CD4-positive, alpha-beta memory T cell (primary cell): ENCODE results near the gene RGP1. TPM values are rescaled to one million over a fixed set of nuclear protein-coding genes. Genes with fewer than 3 reads are reported as not detected.

ENCODE experiments used
- CTCF ChIA-PET: fragments of 350-600 bp; sonication (Branson Sonifier 250); formaldehyde crosslinking; loops from one replicate; lab custom pipeline; 2021; ENCODE audit warnings: inconsistent platforms; ENCODE audit not compliant: partially characterized antibody; lab: Charles Lee
- POLR2A ChIA-PET: fragments of 350-600 bp; sonication (Branson Sonifier 250); formaldehyde crosslinking; loops from one replicate; lab custom pipeline; 2021; ENCODE audit not compliant: partially characterized antibody; lab: Charles Lee
- DNase-seq, 5 donors: peaks; one replicate each; pipeline versions ENCODE4 v3.0.0 to v3.0.0-alpha.2; 2020 to 2022; ENCODE audit warnings: mixed read lengths in 1 of 5
- H3K27ac ChIP-seq: one replicate; pipeline ENCODE4 v1.7.0; 2013; ENCODE audit warnings: low read depth, low read length
- H3K27me3 ChIP-seq: 2 replicates; pipeline ENCODE4 v1.7.0; 2013; ENCODE audit warnings: mild to moderate bottlenecking, low read length, moderate library complexity; ENCODE audit not compliant: insufficient read depth
- H3K36me3 ChIP-seq: 2 replicates; pipeline ENCODE4 v1.7.0; 2013; ENCODE audit warnings: mild to moderate bottlenecking, low read length, moderate library complexity; ENCODE audit not compliant: insufficient read depth
- H3K4me1 ChIP-seq: 2 replicates; pipeline ENCODE4 v1.7.0; 2013; ENCODE audit warnings: mild to moderate bottlenecking, low read length, moderate library complexity; ENCODE audit not compliant: insufficient read depth
- H3K4me3 ChIP-seq, 2 donors: one replicate each; pipeline ENCODE4 v1.7.0; 2013; ENCODE audit warnings: low read length in 2 of 2, mild to moderate bottlenecking in 1 of 2
- H3K9me3 ChIP-seq, 2 donors: one replicate each; pipeline ENCODE4 v1.7.0; 2013; ENCODE audit warnings: low read length in 2 of 2, control low read depth in 1 of 2; ENCODE audit not compliant: control insufficient read depth in 1 of 2
- H3K27ac Mint-ChIP-seq, 7 donors: one replicate each; pipeline ENCODE4 v1.8.0; 2020 to 2021; ENCODE audit warnings: mixed read lengths in 7 of 7, mild to moderate bottlenecking in 6 of 7, inconsistent platforms in 3 of 7, moderate library complexity in 3 of 7
- H3K27me3 Mint-ChIP-seq, 2 donors: one replicate each; pipeline ENCODE4 v1.8.0; 2020 to 2021; ENCODE audit warnings: mixed read lengths in 2 of 2
- H3K36me3 Mint-ChIP-seq, 2 donors: one replicate each; pipeline ENCODE4 v1.8.0; 2020 to 2021; ENCODE audit warnings: mixed read lengths in 2 of 2, inconsistent platforms in 1 of 2, mild to moderate bottlenecking in 1 of 2
- H3K4me1 Mint-ChIP-seq, 4 donors: one replicate each; pipeline ENCODE4 v1.8.0; 2020 to 2021; ENCODE audit warnings: mixed read lengths in 4 of 4, mild to moderate bottlenecking in 1 of 4
- H3K4me3 Mint-ChIP-seq, 8 donors: one replicate each; pipeline ENCODE4 v1.8.0; 2020 to 2021; ENCODE audit warnings: mixed read lengths in 8 of 8, mild to moderate bottlenecking in 7 of 8, moderate library complexity in 6 of 8, inconsistent platforms in 3 of 8
- H3K9me3 Mint-ChIP-seq, 8 donors: one replicate each; pipeline ENCODE4 v1.8.0; 2020 to 2021; ENCODE audit warnings: mixed read lengths in 8 of 8, mild to moderate bottlenecking in 5 of 8, inconsistent platforms in 3 of 8, moderate library complexity in 1 of 8
- intact Hi-C: fragments of 100-400 bp; cut with micrococcal nuclease; formaldehyde crosslinking; loops from one replicate; pipeline ENCODE4 v1.15.1; 2023
- polyA plus RNA-seq, 2 donors: library from polyadenylated mRNA; unstranded; fragments of 300-500 nt; fragmentation: Illumina TruSeq; gene quantifications; one replicate each; pipeline ENCODE4 v1.2.3, GENCODE V29; 2021
- total RNA-seq, 2 experiments: library from RNA; stranded (reverse); gene quantifications; one replicate each; pipeline ENCODE4 v1.2.3, GENCODE V29; 2021

The RGP1 gene
- total and polyA plus RNA-seq, 4 experiments from 2014 or later: 6.1 to 33.8 (median 20.9) TPM

- no peaks in the 10 kb centered on the region for H3K9me3 ChIP-seq
- no peaks in the 10 kb centered on the region for H3K27me3 ChIP-seq
- ChIA-PET CTCF (interaction anchor here (1.3 to 1.9 kb wide), 3 partner anchors 13 to 19 kb away, joined by 3 to 12 read pairs (median 5); no protein-coding TSS in a partner anchor), POLR2A (no interaction called here)
- no peaks in the 10 kb centered on the region for H3K27me3 Mint-ChIP-seq
- peaks cover 3% of the 10 kb centered on the region for H3K4me1 ChIP-seq
- peaks cover 0 to 3% of the 10 kb centered on the region in 2 donors for H3K36me3 Mint-ChIP-seq
- no peak overlapping the region for H3K4me3 Mint-ChIP-seq
- no peak overlapping the region for H3K27ac Mint-ChIP-seq
- no peak for DNase-seq
- intact Hi-C loops: no loop called here
- no peaks in the 10 kb centered on the region for H3K9me3 Mint-ChIP-seq
- H3K27ac ChIP-seq: no peak overlapping the region
- H3K36me3 ChIP-seq: no peaks in the 10 kb centered on the region
- peaks cover 2 to 11% (median 6%) of the 10 kb centered on the region in 4 donors for H3K4me1 Mint-ChIP-seq
- H3K4me3 ChIP-seq: no peak overlapping the region
Measured at GRCh38 chr9:35769763-35770162, 20.7 kb downstream of the RGP1 start.

- Mint-ChIP-seq H3K27me3 (no peaks in the 10 kb centered on the region), H3K9me3 (no peaks in the 10 kb centered on the region), H3K27ac (no peak overlapping the region), H3K4me3 (no peak overlapping the region), H3K4me1 (peaks cover 1 to 14% (median 6%) of the 10 kb centered on the region in 4 donors), H3K36me3 (peaks cover 0 to 2% of the 10 kb centered on the region in 2 donors)
- Histone ChIP-seq H3K27me3 (no peaks in the 10 kb centered on the region), H3K4me1 (peaks cover 3% of the 10 kb centered on the region), H3K27ac (no peak overlapping the region), H3K9me3 (no peaks in the 10 kb centered on the region), H3K36me3 (no peaks in the 10 kb centered on the region), H3K4me3 (no peak overlapping the region)
- POLR2A ChIA-PET: interaction anchor here (0.8 kb wide), 1 partner anchor 39 kb away, joined by 3 read pairs; the partner anchor contains the start of gene TLN1
- CTCF ChIA-PET: interaction anchor here (0.7 to 3.8 kb wide), 4 partner anchors 15 to 56 kb away, joined by 3 to 25 read pairs (median 4); no protein-coding TSS in a partner anchor
- DNase-seq: no peak
- intact Hi-C loops: no loop called here
Measured at GRCh38 chr9:35771075-35771433, 22.0 kb downstream of the RGP1 start.

GRCh38 chr9:35771534-35771933 lies 22.4 kb downstream of the RGP1 start:
- Mint-ChIP-seq H3K27me3 (no peaks in the 10 kb centered on the region), H3K36me3 (peaks cover 0 to 2% of the 10 kb centered on the region in 2 donors), H3K4me3 (no peak overlapping the region), H3K4me1 (peaks cover 0 to 10% (median 6%) of the 10 kb centered on the region in 4 donors), H3K27ac (no peak overlapping the region), H3K9me3 (no peaks in the 10 kb centered on the region)
- H3K4me1 ChIP-seq: peaks cover 3% of the 10 kb centered on the region
- no peak for DNase-seq
- intact Hi-C loops: no loop called here
- no peaks in the 10 kb centered on the region for H3K9me3 ChIP-seq
- H3K27me3 ChIP-seq: no peaks in the 10 kb centered on the region
- ChIA-PET POLR2A (interaction anchor here (0.8 kb wide), 1 partner anchor 40 kb away, joined by 3 read pairs; the partner anchor contains the start of gene TLN1), CTCF (interaction anchor here (0.7 to 3.8 kb wide), 5 partner anchors 15 to 132 kb away, joined by 3 to 25 read pairs (median 3); no protein-coding TSS in a partner anchor)
- H3K4me3 ChIP-seq: no peak overlapping the region
- no peak overlapping the region for H3K27ac ChIP-seq
- H3K36me3 ChIP-seq: no peaks in the 10 kb centered on the region

GRCh38 chr9:35771943-35772342 lies 22.9 kb downstream of the RGP1 start:
- Mint-ChIP-seq H3K9me3 (no peaks in the 10 kb centered on the region), H3K27me3 (no peaks in the 10 kb centered on the region), H3K4me1 (peaks cover 0 to 10% (median 6%) of the 10 kb centered on the region in 4 donors), H3K27ac (no peak overlapping the region), H3K36me3 (peaks cover 0 to 2% of the 10 kb centered on the region in 2 donors), H3K4me3 (no peak overlapping the region)
- intact Hi-C loops: no loop called here
- CTCF ChIA-PET: interaction anchor here (0.9 to 3.8 kb wide), 6 partner anchors 15 to 131 kb away, joined by 3 to 25 read pairs (median 3); partner anchors contain the start of gene ARHGEF39
- no peak for DNase-seq
- H3K4me1 ChIP-seq: peaks cover 3% of the 10 kb centered on the region
- no peaks in the 10 kb centered on the region for H3K27me3 ChIP-seq
- POLR2A ChIA-PET: no interaction called here
- H3K27ac ChIP-seq: no peak overlapping the region
- no peak overlapping the region for H3K4me3 ChIP-seq
- no peaks in the 10 kb centered on the region for H3K9me3 ChIP-seq
- H3K36me3 ChIP-seq: no peaks in the 10 kb centered on the region

GRCh38 chr9:35774907-35775635 lies 26.0 kb downstream of the RGP1 start:
- DNase-seq: no peak
- intact Hi-C loops: no loop called here
- no peaks in the 10 kb centered on the region for H3K9me3 Mint-ChIP-seq
- Histone ChIP-seq H3K36me3 (no peaks in the 10 kb centered on the region), H3K4me3 (no peak overlapping the region), H3K27me3 (no peaks in the 10 kb centered on the region), H3K27ac (no peak overlapping the region), H3K9me3 (no peaks in the 10 kb centered on the region), H3K4me1 (peaks cover 3% of the 10 kb centered on the region)
- peak overlapping the region in 3 of 7 donors; percentile 62 to 72 (median 69) for H3K27ac Mint-ChIP-seq
- H3K36me3 Mint-ChIP-seq: peaks cover 5 to 11% of the 10 kb centered on the region in 2 donors
- peaks cover 0 to 5% (median 3%) of the 10 kb centered on the region in 4 donors for H3K4me1 Mint-ChIP-seq
- POLR2A ChIA-PET: no interaction called here
- peak overlapping the region in 1 of 8 donors; percentile 18 for H3K4me3 Mint-ChIP-seq
- CTCF ChIA-PET: interaction anchor here (0.7 to 2.1 kb wide), 6 partner anchors 15 to 108 kb away, joined by 3 to 5 read pairs (median 4); no protein-coding TSS in a partner anchor
- H3K27me3 Mint-ChIP-seq: no peaks in the 10 kb centered on the region

GRCh38 chr9:35776018-35776417 lies 26.9 kb downstream of the RGP1 start:
- ChIA-PET CTCF (interaction anchor here (1.0 to 2.1 kb wide), 4 partner anchors 14 to 82 kb away, joined by 3 to 5 read pairs (median 4); no protein-coding TSS in a partner anchor), POLR2A (no interaction called here)
- Mint-ChIP-seq H3K27me3 (no peaks in the 10 kb centered on the region), H3K36me3 (peaks cover 11 to 16% of the 10 kb centered on the region in 2 donors), H3K27ac (peak overlapping the region in 1 of 7 donors; percentile 70), H3K4me1 (peaks cover 0 to 5% (median 4%) of the 10 kb centered on the region in 4 donors), H3K4me3 (no peak overlapping the region), H3K9me3 (no peaks in the 10 kb centered on the region)
- H3K4me1 ChIP-seq: no peaks in the 10 kb centered on the region
- no peak for DNase-seq
- H3K27ac ChIP-seq: no peak overlapping the region
- no peaks in the 10 kb centered on the region for H3K27me3 ChIP-seq
- H3K36me3 ChIP-seq: no peaks in the 10 kb centered on the region
- intact Hi-C loops: no loop called here
- H3K9me3 ChIP-seq: no peaks in the 10 kb centered on the region
- no peak overlapping the region for H3K4me3 ChIP-seq

GRCh38 chr9:35778496-35778895 lies 29.4 kb downstream of the RGP1 start:
- no peak overlapping the region for H3K4me3 Mint-ChIP-seq
- no peak for DNase-seq
- peaks cover 0 to 5% (median 4%) of the 10 kb centered on the region in 4 donors for H3K4me1 Mint-ChIP-seq
- no peak overlapping the region for H3K27ac Mint-ChIP-seq
- CTCF ChIA-PET: interaction anchor here (2.2 kb wide), 1 partner anchor 12 kb away, joined by 11 read pairs; no protein-coding TSS in a partner anchor
- Histone ChIP-seq H3K27ac (no peak overlapping the region), H3K4me3 (no peak overlapping the region), H3K9me3 (no peaks in the 10 kb centered on the region), H3K27me3 (no peaks in the 10 kb centered on the region), H3K4me1 (no peaks in the 10 kb centered on the region), H3K36me3 (peaks cover 3% of the 10 kb centered on the region)
- no peaks in the 10 kb centered on the region for H3K27me3 Mint-ChIP-seq
- intact Hi-C loops: no loop called here
- H3K9me3 Mint-ChIP-seq: peaks cover 0 to 2% (median 0%) of the 10 kb centered on the region in 8 donors
- POLR2A ChIA-PET: no interaction called here
- peaks cover 15 to 19% of the 10 kb centered on the region in 2 donors for H3K36me3 Mint-ChIP-seq
